Natural killer cell (primary cell): ENCODE measurements around the gene LEFTY2. TPM values are rescaled to one million over a fixed set of nuclear protein-coding genes. Genes with fewer than 3 reads are reported as not detected.

ENCODE experiments used
- ATAC-seq, 3 donors: fragments of 150-1000 bp in 2 of 3; fragments of 200-7000 bp in 1 of 3; cut with Tn5 transposase; 1 replicate in 1 of 3; 2 replicates in 2 of 3; pipeline ENCODE4 v1.10.0; 2021; ENCODE audit warnings: mild to moderate bottlenecking in 2 of 3, moderate library complexity in 2 of 3
- DNase-seq, 2 donors: peaks; one replicate each; pipeline versions ENCODE4 v3.0.0 to v3.0.0-alpha.2; 2013 to 2021; ENCODE audit warnings: mixed read lengths in 1 of 2
- H3K27ac ChIP-seq: one replicate; pipeline ENCODE4 v1.5.1; 2013; ENCODE audit warnings: mild to moderate bottlenecking, low read length
- H3K27me3 ChIP-seq: one replicate; pipeline ENCODE4 v1.6.1; 2013; ENCODE audit warnings: low read length; ENCODE audit not compliant: control insufficient read depth, insufficient read depth
- H3K36me3 ChIP-seq: one replicate; pipeline ENCODE4 v1.6.1; 2013; ENCODE audit warnings: low read length; ENCODE audit not compliant: control insufficient read depth, insufficient read depth
- H3K4me1 ChIP-seq: one replicate; pipeline ENCODE4 v1.6.1; 2013; ENCODE audit warnings: low read length; ENCODE audit not compliant: control insufficient read depth, insufficient read depth
- H3K4me3 ChIP-seq: one replicate; pipeline ENCODE4 v1.5.1; 2013; ENCODE audit warnings: low read length
- H3K9me3 ChIP-seq: one replicate; pipeline ENCODE4 v1.6.1; 2013; ENCODE audit warnings: low read length; ENCODE audit not compliant: control insufficient read depth, insufficient read depth
- H3K27ac Mint-ChIP-seq, 2 donors: one replicate each; pipeline ENCODE4 v1.8.0; 2022; ENCODE audit warnings: mild to moderate bottlenecking in 2 of 2, mixed read lengths in 2 of 2, moderate library complexity in 1 of 2
- H3K27me3 Mint-ChIP-seq, 2 donors: one replicate each; pipeline ENCODE4 v1.8.0; 2022; ENCODE audit warnings: low read depth in 2 of 2, mixed read lengths in 2 of 2
- H3K36me3 Mint-ChIP-seq: one replicate; pipeline ENCODE4 v1.8.0; 2022; ENCODE audit warnings: mixed read lengths
- H3K4me1 Mint-ChIP-seq, 2 donors: one replicate each; pipeline ENCODE4 v1.8.0; 2022; ENCODE audit warnings: mixed read lengths in 2 of 2
- H3K4me3 Mint-ChIP-seq: one replicate; pipeline ENCODE4 v1.8.0; 2022; ENCODE audit warnings: mild to moderate bottlenecking, moderate library complexity, mixed read lengths
- H3K9me3 Mint-ChIP-seq, 2 donors: one replicate each; pipeline ENCODE4 v1.8.0; 2022; ENCODE audit warnings: mixed read lengths in 2 of 2
- WGBS: methylation state at CpG from one replicate; pipeline ENCODE4 v1.1.7; 2013; ENCODE audit warnings: missing lambda C conversion rate; ENCODE audit not compliant: insufficient coverage; 5-methylcytosine and 5-hydroxymethylcytosine counted together
- intact Hi-C: fragments of 100-400 bp; cut with micrococcal nuclease; formaldehyde crosslinking; loops from one replicate; pipeline ENCODE4 v1.14.2; 2022
- total RNA-seq, 4 donors: library from RNA; stranded (reverse); fragments of 120-200 nt in 1 of 4; gene quantifications; one replicate each; pipeline versions ENCODE4 v1.2.3 to v1.2.4, GENCODE V29; 2013 to 2022
- TF ChIP-seq, protein P1 (sequence below): fragments of 200-600 bp; IDR thresholded peaks from one replicate; pipeline ENCODE4 v1.8.0; 2022; ENCODE audit warnings: antibody characterized with exemption

The LEFTY2 gene
- total RNA-seq, 3 donors from 2014 or later (not counting 1 experiment from before 2014, with no cell fraction given) = not detected

DNA sequence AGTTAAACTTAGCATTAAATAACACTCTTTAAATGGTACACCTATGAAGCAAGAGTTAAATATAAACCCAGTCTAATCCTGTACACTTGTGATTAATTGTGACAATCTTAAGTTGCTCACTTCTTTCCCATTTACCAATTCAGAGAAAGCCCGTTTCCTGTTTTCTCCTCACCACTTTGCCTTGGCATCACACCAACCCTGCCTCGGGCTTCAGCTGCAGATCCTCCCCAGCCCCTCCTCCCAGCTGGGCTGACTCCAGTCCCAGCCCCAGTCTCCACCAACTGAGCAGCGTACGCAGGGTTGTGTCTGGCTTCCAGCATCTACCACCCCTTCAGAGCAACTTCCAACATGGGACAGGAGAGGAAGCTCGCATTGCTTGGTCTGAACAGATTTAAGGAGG lies 21.1 kb downstream of the LEFTY2 start:
- WGBS = 42% methylated on average over 4 of the region's 5 CpGs
- Histone ChIP-seq H3K36me3 (peaks cover 49% of the 10 kb centered on the region), H3K9me3 (no peaks in the 10 kb centered on the region), H3K4me1 (peaks cover 31% of the 10 kb centered on the region), H3K4me3 (no peak overlapping the region), H3K27me3 (no peaks in the 10 kb centered on the region), H3K27ac (no peak overlapping the region)
- DNase-seq = no peak
- TF ChIP-seq, protein P1, sequence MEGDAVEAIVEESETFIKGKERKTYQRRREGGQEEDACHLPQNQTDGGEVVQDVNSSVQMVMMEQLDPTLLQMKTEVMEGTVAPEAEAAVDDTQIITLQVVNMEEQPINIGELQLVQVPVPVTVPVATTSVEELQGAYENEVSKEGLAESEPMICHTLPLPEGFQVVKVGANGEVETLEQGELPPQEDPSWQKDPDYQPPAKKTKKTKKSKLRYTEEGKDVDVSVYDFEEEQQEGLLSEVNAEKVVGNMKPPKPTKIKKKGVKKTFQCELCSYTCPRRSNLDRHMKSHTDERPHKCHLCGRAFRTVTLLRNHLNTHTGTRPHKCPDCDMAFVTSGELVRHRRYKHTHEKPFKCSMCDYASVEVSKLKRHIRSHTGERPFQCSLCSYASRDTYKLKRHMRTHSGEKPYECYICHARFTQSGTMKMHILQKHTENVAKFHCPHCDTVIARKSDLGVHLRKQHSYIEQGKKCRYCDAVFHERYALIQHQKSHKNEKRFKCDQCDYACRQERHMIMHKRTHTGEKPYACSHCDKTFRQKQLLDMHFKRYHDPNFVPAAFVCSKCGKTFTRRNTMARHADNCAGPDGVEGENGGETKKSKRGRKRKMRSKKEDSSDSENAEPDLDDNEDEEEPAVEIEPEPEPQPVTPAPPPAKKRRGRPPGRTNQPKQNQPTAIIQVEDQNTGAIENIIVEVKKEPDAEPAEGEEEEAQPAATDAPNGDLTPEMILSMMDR = no peak
- Mint-ChIP-seq H3K9me3 (no peaks in the 10 kb centered on the region), H3K27ac (no peak overlapping the region), H3K4me1 (peaks cover 37 to 50% of the 10 kb centered on the region in 2 donors), H3K4me3 (no peak overlapping the region), H3K27me3 (no peaks in the 10 kb centered on the region), H3K36me3 (no peaks in the 10 kb centered on the region)
- intact Hi-C loops = loop anchor here (5.0 kb wide), 1 partner anchor 143 kb away; the partner anchor contains the start of gene SRP9
- no peak for ATAC-seq

DNA sequence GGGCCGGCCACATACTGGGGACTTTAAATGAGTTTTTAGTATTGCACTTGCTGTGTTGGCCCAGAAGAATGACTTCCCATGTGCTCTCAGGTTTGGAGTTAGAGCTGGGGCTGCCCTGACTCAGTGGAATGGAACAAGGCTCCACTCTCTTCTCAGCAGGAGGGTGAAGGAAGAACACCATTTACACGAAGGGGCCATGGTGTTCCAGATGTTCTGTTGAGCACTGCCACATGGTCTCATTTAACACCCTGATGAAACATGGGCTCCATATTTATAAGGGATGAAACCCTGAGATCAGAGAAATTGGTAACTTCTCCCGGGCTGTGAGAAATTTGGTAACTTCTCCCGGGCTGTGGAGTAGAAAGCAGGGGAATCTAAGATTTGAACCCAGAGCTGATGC lies 22.7 kb downstream of the LEFTY2 start:
- TF ChIP-seq, protein P1 = no peak
- H3K9me3 ChIP-seq = no peaks in the 10 kb centered on the region
- peaks cover 32 to 43% of the 10 kb centered on the region in 2 donors for H3K4me1 Mint-ChIP-seq
- H3K27ac Mint-ChIP-seq = no peak overlapping the region
- H3K9me3 Mint-ChIP-seq = no peaks in the 10 kb centered on the region
- no peaks in the 10 kb centered on the region for H3K36me3 Mint-ChIP-seq
- no peak overlapping the region for H3K27ac ChIP-seq
- intact Hi-C loops = no loop called here
- 94% methylated on average over 4 of the region's 4 CpGs for WGBS
- peaks cover 49% of the 10 kb centered on the region for H3K36me3 ChIP-seq
- no peak overlapping the region for H3K4me3 Mint-ChIP-seq
- DNase-seq = no peak
- no peaks in the 10 kb centered on the region for H3K27me3 ChIP-seq
- peaks cover 22% of the 10 kb centered on the region for H3K4me1 ChIP-seq
- no peaks in the 10 kb centered on the region for H3K27me3 Mint-ChIP-seq
- no peak for ATAC-seq
- no peak overlapping the region for H3K4me3 ChIP-seq

DNA sequence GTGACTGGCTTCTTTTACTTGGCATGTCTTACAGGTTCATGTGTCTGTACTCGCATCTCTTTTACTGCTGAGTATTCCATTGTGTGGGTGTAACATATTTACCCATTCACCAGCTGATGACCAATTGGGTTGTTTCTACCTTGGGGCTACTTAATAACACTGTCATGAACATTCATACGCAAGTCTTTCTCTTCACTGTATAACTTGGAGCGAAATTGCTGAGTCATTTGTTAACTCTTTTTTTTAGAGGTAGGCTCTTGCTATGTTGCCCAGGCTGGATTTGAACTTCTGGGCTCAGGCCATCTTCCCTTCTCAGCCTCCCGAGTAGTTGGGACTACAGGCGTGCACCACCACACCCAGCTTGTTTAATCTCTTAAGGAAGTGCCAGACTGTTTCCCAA lies 23.5 kb downstream of the LEFTY2 start:
- Mint-ChIP-seq H3K27me3 (no peaks in the 10 kb centered on the region), H3K4me1 (peaks cover 28 to 37% of the 10 kb centered on the region in 2 donors), H3K9me3 (no peaks in the 10 kb centered on the region), H3K36me3 (no peaks in the 10 kb centered on the region), H3K4me3 (no peak overlapping the region), H3K27ac (no peak overlapping the region)
- Histone ChIP-seq H3K27ac (no peak overlapping the region), H3K4me3 (no peak overlapping the region), H3K4me1 (peaks cover 15% of the 10 kb centered on the region), H3K27me3 (no peaks in the 10 kb centered on the region), H3K9me3 (no peaks in the 10 kb centered on the region), H3K36me3 (peaks cover 49% of the 10 kb centered on the region)
- WGBS = 87% methylated on average over 4 of the region's 5 CpGs
- intact Hi-C loops = no loop called here
- ATAC-seq (no peak), DNase-seq (no peak)
- TF ChIP-seq, protein P1 = no peak

DNA sequence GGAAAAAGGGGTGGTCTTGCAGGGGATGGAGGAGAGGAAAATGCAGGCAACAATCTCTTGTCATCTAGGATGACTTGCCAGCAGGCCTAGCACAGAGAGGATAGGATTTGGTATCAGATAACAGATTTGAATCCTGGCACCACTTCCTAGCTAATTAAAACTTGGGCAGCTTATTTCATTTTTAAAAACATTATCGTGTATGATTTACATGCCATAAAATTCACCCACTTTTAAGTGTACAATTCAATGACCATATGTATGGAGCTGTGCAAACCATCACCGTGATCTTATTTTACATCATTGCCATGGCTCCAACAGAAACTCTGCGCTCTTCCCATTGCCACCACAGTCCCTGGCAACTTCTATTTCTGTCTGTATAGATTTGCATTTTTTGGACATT lies 23.9 kb downstream of the LEFTY2 start:
- Histone ChIP-seq H3K4me3 (no peak overlapping the region), H3K27me3 (no peaks in the 10 kb centered on the region), H3K27ac (no peak overlapping the region), H3K9me3 (no peaks in the 10 kb centered on the region), H3K4me1 (peaks cover 10% of the 10 kb centered on the region), H3K36me3 (peaks cover 45% of the 10 kb centered on the region)
- TF ChIP-seq, protein P1 = no peak
- Mint-ChIP-seq H3K4me1 (peaks cover 28 to 33% of the 10 kb centered on the region in 2 donors), H3K4me3 (no peak overlapping the region), H3K27ac (no peak overlapping the region), H3K36me3 (no peaks in the 10 kb centered on the region), H3K27me3 (no peaks in the 10 kb centered on the region), H3K9me3 (no peaks in the 10 kb centered on the region)
- DNase-seq (no peak), ATAC-seq (no peak)
- intact Hi-C loops = no loop called here
- 93% methylated on average over 2 of the region's 3 CpGs for WGBS
